ENCODE results near the gene SRRT.
A peak's percentile ranks its signal among the peaks of the same experiment; 100 is the strongest.

SRRT gene

GRCh38 chr7:100873599-100874299 is 1.2 kb upstream of the SRRT start:
- Histone ChIP-seq H3K4me3 (ENCODE audit: low read length) (peak overlapping the region; percentile 100), H3K4me1 (ENCODE audit: insufficient read depth, low read length) (peaks cover 8% of the 10 kb centered on the region; the same call in 1 of the 2 replicates), H3K9ac (ENCODE audit: low read depth, low read length) (peak overlapping the region; percentile 91), H3K27me3 (ENCODE audit: insufficient read depth, low read length) (no peaks in the 10 kb centered on the region), H3K9me3 (ENCODE audit: insufficient read depth, low read depth, low read length) (no peaks in the 10 kb centered on the region), H3K27ac (ENCODE audit: low read depth, low read length) (peak overlapping the region; percentile 89), H3K36me3 (ENCODE audit: insufficient read depth, low read length) (peaks cover 62% of the 10 kb centered on the region)
- WGBS: 96% methylated on average over 10 of the region's 10 CpGs

GRCh38 chr7:100874300-100874576 is 665 bp upstream of the SRRT start:
- Histone ChIP-seq H3K4me3 (ENCODE audit: low read length) (peak overlapping the region; percentile 100), H3K9me3 (ENCODE audit: insufficient read depth, low read depth, low read length) (no peaks in the 10 kb centered on the region), H3K27ac (ENCODE audit: low read depth, low read length) (peak overlapping the region; percentile 89), H3K27me3 (ENCODE audit: insufficient read depth, low read length) (no peaks in the 10 kb centered on the region), H3K9ac (ENCODE audit: low read depth, low read length) (peak overlapping the region; percentile 91), H3K4me1 (ENCODE audit: insufficient read depth, low read length) (peaks cover 8% of the 10 kb centered on the region; the same call in 1 of the 2 replicates), H3K36me3 (ENCODE audit: insufficient read depth, low read length) (peaks cover 67% of the 10 kb centered on the region)
- WGBS: 83% methylated on average over 8 of the region's 8 CpGs

GRCh38 chr7:100875356-100875751 is 451 bp downstream of the SRRT start:
- Histone ChIP-seq H3K4me1 (ENCODE audit: insufficient read depth, low read length) (peaks cover 8% of the 10 kb centered on the region; the same call in 1 of the 2 replicates), H3K27me3 (ENCODE audit: insufficient read depth, low read length) (no peaks in the 10 kb centered on the region), H3K27ac (ENCODE audit: low read depth, low read length) (peak overlapping the region; percentile 96), H3K36me3 (ENCODE audit: insufficient read depth, low read length) (peaks cover 73% of the 10 kb centered on the region), H3K9me3 (ENCODE audit: insufficient read depth, low read depth, low read length) (no peaks in the 10 kb centered on the region), H3K4me3 (ENCODE audit: low read length) (peak overlapping the region; percentile 100), H3K9ac (ENCODE audit: low read depth, low read length) (peak overlapping the region; percentile 91)
- under 1% methylated on average over 39 of the region's 39 CpGs for WGBS

- Histone ChIP-seq H3K27me3 (ENCODE audit: insufficient read depth, low read length) (no peaks in the 10 kb centered on the region), H3K4me1 (ENCODE audit: insufficient read depth, low read length) (peaks cover 8% of the 10 kb centered on the region; the same call in 1 of the 2 replicates), H3K27ac (ENCODE audit: low read depth, low read length) (no peak overlapping the region), H3K9ac (ENCODE audit: low read depth, low read length) (no peak overlapping the region), H3K36me3 (ENCODE audit: insufficient read depth, low read length) (peaks cover 78% of the 10 kb centered on the region), H3K9me3 (ENCODE audit: insufficient read depth, low read depth, low read length) (no peaks in the 10 kb centered on the region), H3K4me3 (ENCODE audit: low read length) (no peak overlapping the region)
- WGBS: 93% methylated on average over 7 of the region's 7 CpGs
Observed at GRCh38 chr7:100878013-100878412, 3.1 kb downstream of the SRRT start.

- peaks cover 8% of the 10 kb centered on the region; the same call in 1 of the 2 replicates for H3K4me1 ChIP-seq (ENCODE audit: insufficient read depth, low read length)
- no peaks in the 10 kb centered on the region for H3K27me3 ChIP-seq (ENCODE audit: insufficient read depth, low read length)
- no peak overlapping the region for H3K27ac ChIP-seq (ENCODE audit: low read depth, low read length)
- H3K4me3 ChIP-seq (ENCODE audit: low read length): no peak overlapping the region
- 94% methylated on average over 6 of the region's 6 CpGs for WGBS
- peaks cover 79% of the 10 kb centered on the region for H3K36me3 ChIP-seq (ENCODE audit: insufficient read depth, low read length)
- no peak overlapping the region for H3K9ac ChIP-seq (ENCODE audit: low read depth, low read length)
- no peaks in the 10 kb centered on the region for H3K9me3 ChIP-seq (ENCODE audit: insufficient read depth, low read depth, low read length)
Observed at GRCh38 chr7:100878685-100879084, 3.8 kb downstream of the SRRT start.

GRCh38 chr7:100879685-100880261 is 4.9 kb downstream of the SRRT start:
- no peak overlapping the region for H3K9ac ChIP-seq (ENCODE audit: low read depth, low read length)
- no peak overlapping the region for H3K4me3 ChIP-seq (ENCODE audit: low read length)
- 87% methylated on average over 11 of the region's 11 CpGs for WGBS
- peaks cover 8% of the 10 kb centered on the region; the same call in 1 of the 2 replicates for H3K4me1 ChIP-seq (ENCODE audit: insufficient read depth, low read length)
- H3K9me3 ChIP-seq (ENCODE audit: insufficient read depth, low read depth, low read length): no peaks in the 10 kb centered on the region
- no peak overlapping the region for H3K27ac ChIP-seq (ENCODE audit: low read depth, low read length)
- peaks cover 82% of the 10 kb centered on the region for H3K36me3 ChIP-seq (ENCODE audit: insufficient read depth, low read length)
- no peaks in the 10 kb centered on the region for H3K27me3 ChIP-seq (ENCODE audit: insufficient read depth, low read length)

GRCh38 chr7:100880645-100881044 is 5.7 kb downstream of the SRRT start:
- peaks cover 91% of the 10 kb centered on the region for H3K36me3 ChIP-seq (ENCODE audit: insufficient read depth, low read length)
- H3K4me3 ChIP-seq (ENCODE audit: low read length): no peak overlapping the region
- H3K27ac ChIP-seq (ENCODE audit: low read depth, low read length): no peak overlapping the region
- H3K9ac ChIP-seq (ENCODE audit: low read depth, low read length): no peak overlapping the region
- no peaks in the 10 kb centered on the region for H3K9me3 ChIP-seq (ENCODE audit: insufficient read depth, low read depth, low read length)
- H3K4me1 ChIP-seq (ENCODE audit: insufficient read depth, low read length): peaks cover 8% of the 10 kb centered on the region; the same call in 1 of the 2 replicates
- no peaks in the 10 kb centered on the region for H3K27me3 ChIP-seq (ENCODE audit: insufficient read depth, low read length)
- 94% methylated on average over 7 of the region's 7 CpGs for WGBS

- WGBS: 95% methylated on average over 20 of the region's 20 CpGs
- Histone ChIP-seq H3K36me3 (ENCODE audit: insufficient read depth, low read length) (peaks cover 96% of the 10 kb centered on the region), H3K4me3 (ENCODE audit: low read length) (no peak overlapping the region), H3K27me3 (ENCODE audit: insufficient read depth, low read length) (no peaks in the 10 kb centered on the region), H3K9ac (ENCODE audit: low read depth, low read length) (no peak overlapping the region), H3K27ac (ENCODE audit: low read depth, low read length) (no peak overlapping the region), H3K4me1 (ENCODE audit: insufficient read depth, low read length) (peaks cover 3% of the 10 kb centered on the region; the same call in 1 of the 2 replicates), H3K9me3 (ENCODE audit: insufficient read depth, low read depth, low read length) (no peaks in the 10 kb centered on the region)
Observed at GRCh38 chr7:100881136-100881535, 6.2 kb downstream of the SRRT start.

GRCh38 chr7:100882201-100882600 is 7.3 kb downstream of the SRRT start:
- Histone ChIP-seq H3K9ac (ENCODE audit: low read depth, low read length) (no peak overlapping the region), H3K9me3 (ENCODE audit: insufficient read depth, low read depth, low read length) (no peaks in the 10 kb centered on the region), H3K27ac (ENCODE audit: low read depth, low read length) (no peak overlapping the region), H3K4me1 (ENCODE audit: insufficient read depth, low read length) (no peaks in the 10 kb centered on the region), H3K27me3 (ENCODE audit: insufficient read depth, low read length) (no peaks in the 10 kb centered on the region), H3K4me3 (ENCODE audit: low read length) (no peak overlapping the region), H3K36me3 (ENCODE audit: insufficient read depth, low read length) (peaks cover 96% of the 10 kb centered on the region)
- 96% methylated on average over 9 of the region's 9 CpGs for WGBS

GRCh38 chr7:100882785-100883526 is 8.1 kb downstream of the SRRT start:
- no peaks in the 10 kb centered on the region for H3K27me3 ChIP-seq (ENCODE audit: insufficient read depth, low read length)
- H3K27ac ChIP-seq (ENCODE audit: low read depth, low read length): no peak overlapping the region
- 95% methylated on average over 24 of the region's 24 CpGs for WGBS
- H3K4me3 ChIP-seq (ENCODE audit: low read length): no peak overlapping the region
- no peaks in the 10 kb centered on the region for H3K9me3 ChIP-seq (ENCODE audit: insufficient read depth, low read depth, low read length)
- no peak overlapping the region; the same call in 1 of the 2 replicates for H3K9ac ChIP-seq (ENCODE audit: low read depth, low read length)
- peaks cover 97% of the 10 kb centered on the region for H3K36me3 ChIP-seq (ENCODE audit: insufficient read depth, low read length)
- H3K4me1 ChIP-seq (ENCODE audit: insufficient read depth, low read length): no peaks in the 10 kb centered on the region

- Histone ChIP-seq H3K36me3 (ENCODE audit: insufficient read depth, low read length) (peaks cover 86% of the 10 kb centered on the region), H3K4me3 (ENCODE audit: low read length) (no peak overlapping the region), H3K9ac (ENCODE audit: low read depth, low read length) (no peak overlapping the region), H3K9me3 (ENCODE audit: insufficient read depth, low read depth, low read length) (no peaks in the 10 kb centered on the region), H3K27ac (ENCODE audit: low read depth, low read length) (no peak overlapping the region), H3K4me1 (ENCODE audit: insufficient read depth, low read length) (no peaks in the 10 kb centered on the region), H3K27me3 (ENCODE audit: insufficient read depth, low read length) (no peaks in the 10 kb centered on the region)
- WGBS: 96% methylated on average over 25 of the region's 29 CpGs
Observed at GRCh38 chr7:100884736-100885439, 10.0 kb downstream of the SRRT start.

Measured in HUES64 (cell line).